Prostate gland (tissue), 2 donors: ENCODE measurements around the gene LUZP1. TPM values are rescaled to one million over a fixed set of nuclear protein-coding genes. Genes with fewer than 3 reads are reported as not detected.

Experiments
- DNase-seq: peaks from one replicate; pipeline ENCODE4 v3.0.0-alpha.2; 2019; ENCODE audit warnings: low spot score
- H3K27ac ChIP-seq, 2 donors: fragments of 200-600 bp; sonication (generic); 2 replicates each; pipeline ENCODE4 v1.5.1; 2017 to 2019
- H3K27me3 ChIP-seq: fragments of 200-600 bp; sonication (generic); replicated peaks from 2 replicates; pipeline ENCODE4 v1.5.1; 2019; ENCODE audit not compliant: insufficient read depth
- H3K36me3 ChIP-seq, 2 donors: fragments of 200-600 bp; sonication (generic); 1 replicate in 1 of 2; 2 replicates in 1 of 2; pipeline versions ENCODE4 v1.5.1 to v1.8.1; 2017 to 2019
- H3K4me1 ChIP-seq: fragments of 200-600 bp; sonication (generic); replicated peaks from 2 replicates; pipeline ENCODE4 v1.5.1; 2019
- H3K4me3 ChIP-seq, 2 donors: fragments of 200-600 bp; sonication (generic); 2 replicates each; pipeline ENCODE4 v1.5.1; 2017 to 2019
- H3K9me3 ChIP-seq: fragments of 200-600 bp; sonication (generic); 2 replicates; pipeline ENCODE4 v1.5.1; 2017
- CTCF ChIP-seq, 4 experiments: fragments of 200-600 bp in 2 of 4; fragments of 450-650 bp in 2 of 4; sonication (generic) in 2 of 4; IDR thresholded peaks; 1 replicate in 3 of 4; 2 replicates in 1 of 4; pipeline ENCODE4 v1.5.1; 2016 to 2019; ENCODE audit warnings: antibody characterized with exemption in 4 of 4, mild to moderate bottlenecking in 2 of 4, moderate library complexity in 2 of 4
- POLR2A ChIP-seq: fragments of 450-650 bp; IDR thresholded peaks from one replicate; pipeline ENCODE4 v1.6.1; 2016; ENCODE audit warnings: antibody characterized with exemption, mild to moderate bottlenecking
- POLR2AphosphoS5 ChIP-seq: sonication (generic); formaldehyde crosslinking; IDR thresholded peaks from one replicate; pipeline ENCODE4 v1.6.1; 2017; ENCODE audit warnings: antibody characterized with exemption
- WGBS: methylation state at CpG from one replicate; pipeline ENCODE4 v1.1.5; 2018; 5-methylcytosine and 5-hydroxymethylcytosine counted together
- intact Hi-C: fragments of 100-400 bp; cut with DNase I; formaldehyde crosslinking; loops from one replicate; pipeline ENCODE4 v1.14.2; 2022
- total RNA-seq, 2 donors: library from RNA; depleted of rRNA; stranded (reverse); fragments of >200 nt; gene quantifications; one replicate each; pipeline ENCODE4 v1.1.0, GENCODE V29; 2016

Gene LUZP1
- total RNA-seq, 2 donors from 2014 or later: 16.9 to 17.5 TPM

- Histone ChIP-seq H3K9me3 (no peaks in the 10 kb centered on the region), H3K27ac (no peak overlapping the region), H3K4me1 (peaks cover 5% of the 10 kb centered on the region), H3K36me3 (peaks cover 4 to 13% of the 10 kb centered on the region in 2 donors), H3K27me3 (no peaks in the 10 kb centered on the region), H3K4me3 (no peak overlapping the region)
- WGBS: 97% methylated on average over 1 of the region's 1 CpG
- TF ChIP-seq POLR2A: no peak
- TF ChIP-seq CTCF (IDR thresholded peaks at IDR 0.05): no peak
- TF ChIP-seq POLR2AphosphoS5: no peak
- intact Hi-C loops: loop anchor here (10.0 kb wide), 2 partner anchors 195 to 315 kb away; no protein-coding TSS in a partner anchor
- no peak for DNase-seq
These were observed 78.6 kb downstream of the LUZP1 start for GRCh38 chr1:23090056-23090455.

- Histone ChIP-seq H3K4me3 (no peak overlapping the region), H3K27me3 (no peaks in the 10 kb centered on the region), H3K9me3 (no peaks in the 10 kb centered on the region), H3K4me1 (peaks cover 15% of the 10 kb centered on the region), H3K36me3 (peaks cover 4 to 13% of the 10 kb centered on the region in 2 donors), H3K27ac (no peak overlapping the region)
- TF ChIP-seq CTCF (IDR thresholded peaks at IDR 0.05) (no peak), POLR2AphosphoS5 (no peak), POLR2A (no peak)
- WGBS: 87% methylated on average over 2 of the region's 2 CpGs
- intact Hi-C loops: no loop called here
- no peak for DNase-seq
These were observed 80.6 kb downstream of the LUZP1 start for GRCh38 chr1:23088027-23088426.

GRCh38 chr1:23085696-23086095 is 83.0 kb downstream of the LUZP1 start:
- DNase-seq: no peak
- 31% methylated on average over 3 of the region's 3 CpGs for WGBS
- peaks cover 15% of the 10 kb centered on the region for H3K4me1 ChIP-seq
- H3K36me3 ChIP-seq: peaks cover 4 to 19% of the 10 kb centered on the region in 2 donors
- H3K4me3 ChIP-seq: no peak overlapping the region
- no peak for TF ChIP-seq CTCF (IDR thresholded peaks at IDR 0.05)
- no peaks in the 10 kb centered on the region for H3K9me3 ChIP-seq
- H3K27ac ChIP-seq: peak overlapping the region in 1 of 2 donors; percentile 19
- intact Hi-C loops: no loop called here
- H3K27me3 ChIP-seq: no peaks in the 10 kb centered on the region

- H3K27me3 ChIP-seq: no peaks in the 10 kb centered on the region
- no peaks in the 10 kb centered on the region for H3K9me3 ChIP-seq
- H3K36me3 ChIP-seq: peaks cover 4 to 20% of the 10 kb centered on the region in 2 donors
- DNase-seq: peak; percentile 73
- 67% methylated on average over 8 of the region's 8 CpGs for WGBS
- no peak for TF ChIP-seq CTCF (IDR thresholded peaks at IDR 0.05)
- TF ChIP-seq POLR2AphosphoS5: peak; percentile 79
- peaks cover 15% of the 10 kb centered on the region for H3K4me1 ChIP-seq
- H3K27ac ChIP-seq: peak overlapping the region in 1 of 2 donors; percentile 19
- H3K4me3 ChIP-seq: no peak overlapping the region
- intact Hi-C loops: no loop called here
These were observed 83.8 kb downstream of the LUZP1 start for GRCh38 chr1:23084880-23085279.

GRCh38 chr1:23083714-23084480 is 84.8 kb downstream of the LUZP1 start:
- WGBS: 53% methylated on average over 5 of the region's 5 CpGs
- intact Hi-C loops: no loop called here
- peaks cover 4 to 20% of the 10 kb centered on the region in 2 donors for H3K36me3 ChIP-seq
- H3K27ac ChIP-seq: peak overlapping the region in 1 of 2 donors; percentile 43
- DNase-seq: peak; percentile 63
- no peak for TF ChIP-seq CTCF (IDR thresholded peaks at IDR 0.05)
- TF ChIP-seq POLR2A: no peak
- TF ChIP-seq POLR2AphosphoS5: peak; percentile 65
- H3K27me3 ChIP-seq: no peaks in the 10 kb centered on the region
- H3K4me1 ChIP-seq: peaks cover 15% of the 10 kb centered on the region
- H3K4me3 ChIP-seq: no peak overlapping the region
- no peaks in the 10 kb centered on the region for H3K9me3 ChIP-seq
